Neural crest cell (in vitro differentiated cells): ENCODE data around the gene HAO1. TPM values are rescaled to one million over a fixed set of nuclear protein-coding genes. Genes with fewer than 3 reads are reported as not detected.

Experiments
- DNase-seq: peaks from one replicate; pipeline ENCODE4 v3.0.0; 2021; ENCODE audit warnings: low read depth, mixed read lengths, low spot score
- H3K27ac Mint-ChIP-seq: one replicate; pipeline ENCODE4 v1.8.0; 2021; ENCODE audit warnings: mild to moderate bottlenecking, mixed read lengths; ENCODE audit not compliant: unreplicated experiment
- H3K27me3 Mint-ChIP-seq: 2 replicates; pipeline ENCODE4 v1.8.0; 2021; ENCODE audit warnings: low read depth, mild to moderate bottlenecking, mixed read lengths
- H3K36me3 Mint-ChIP-seq: 2 replicates; pipeline ENCODE4 v1.8.0; 2021; ENCODE audit warnings: low read depth, mild to moderate bottlenecking, mixed read lengths
- H3K4me1 Mint-ChIP-seq: 2 replicates; pipeline ENCODE4 v1.8.0; 2021; ENCODE audit warnings: mixed read lengths
- H3K4me3 Mint-ChIP-seq: one replicate; pipeline ENCODE4 v1.8.0; 2021; ENCODE audit warnings: mild to moderate bottlenecking, mixed read lengths
- H3K9me3 Mint-ChIP-seq: 2 replicates; pipeline ENCODE4 v1.8.0; 2021; ENCODE audit warnings: mixed read lengths
- CTCF ChIP-seq: fragments of 200-600 bp; sonication (generic); conservative IDR thresholded peaks from 2 replicates; pipeline ENCODE4 v1.5.0; 2021; ENCODE audit warnings: antibody characterized with exemption, mild to moderate bottlenecking
- total RNA-seq: library from RNA; stranded (reverse); gene quantifications from 2 replicates; pipeline ENCODE4 v1.2.1, GENCODE V29; 2021

The HAO1 gene
- total RNA-seq, 1 donor from 2014 or later, result not detected

- no peak overlapping the region for H3K4me3 Mint-ChIP-seq
- peaks cover 15% of the 10 kb centered on the region for H3K4me1 Mint-ChIP-seq
- H3K9me3 Mint-ChIP-seq, result peaks cover 7% of the 10 kb centered on the region
- DNase-seq, result no peak
- H3K27me3 Mint-ChIP-seq, result no peaks in the 10 kb centered on the region
- TF ChIP-seq CTCF, result no peak
- H3K36me3 Mint-ChIP-seq, result no peaks in the 10 kb centered on the region
- H3K27ac Mint-ChIP-seq, result no peak overlapping the region
Measured at GRCh38 chr20:7882076-7882475, 58.2 kb downstream of the HAO1 start.

- Mint-ChIP-seq H3K4me3 (no peak overlapping the region), H3K27me3 (no peaks in the 10 kb centered on the region), H3K36me3 (no peaks in the 10 kb centered on the region), H3K4me1 (peaks cover 15% of the 10 kb centered on the region), H3K9me3 (peaks cover 7% of the 10 kb centered on the region), H3K27ac (no peak overlapping the region)
- no peak for TF ChIP-seq CTCF
- no peak for DNase-seq
Measured at GRCh38 chr20:7881551-7881950, 58.7 kb downstream of the HAO1 start.

- peaks cover 6% of the 10 kb centered on the region for H3K9me3 Mint-ChIP-seq
- TF ChIP-seq CTCF, result no peak
- no peaks in the 10 kb centered on the region for H3K36me3 Mint-ChIP-seq
- DNase-seq, result no peak
- H3K4me1 Mint-ChIP-seq, result peaks cover 15% of the 10 kb centered on the region
- no peaks in the 10 kb centered on the region for H3K27me3 Mint-ChIP-seq
- H3K4me3 Mint-ChIP-seq, result no peak overlapping the region
- H3K27ac Mint-ChIP-seq, result no peak overlapping the region
Measured at GRCh38 chr20:7879883-7880282, 60.4 kb downstream of the HAO1 start.

- no peak for DNase-seq
- no peaks in the 10 kb centered on the region for H3K27me3 Mint-ChIP-seq
- no peak overlapping the region for H3K4me3 Mint-ChIP-seq
- H3K27ac Mint-ChIP-seq, result no peak overlapping the region
- peaks cover 14% of the 10 kb centered on the region for H3K4me1 Mint-ChIP-seq
- TF ChIP-seq CTCF, result no peak
- no peaks in the 10 kb centered on the region for H3K9me3 Mint-ChIP-seq
- no peaks in the 10 kb centered on the region for H3K36me3 Mint-ChIP-seq
Measured at GRCh38 chr20:7868108-7868507, 72.2 kb downstream of the HAO1 start.

- Mint-ChIP-seq H3K27ac (no peak overlapping the region), H3K27me3 (no peaks in the 10 kb centered on the region), H3K4me3 (no peak overlapping the region), H3K9me3 (no peaks in the 10 kb centered on the region), H3K4me1 (peaks cover 14% of the 10 kb centered on the region), H3K36me3 (no peaks in the 10 kb centered on the region)
- DNase-seq, result peak; percentile 6
- TF ChIP-seq CTCF, result no peak
Measured at GRCh38 chr20:7866285-7866684, 74.0 kb downstream of the HAO1 start.

GRCh38 chr20:7859356-7859802 is 80.9 kb downstream of the HAO1 start:
- TF ChIP-seq CTCF, result peak; percentile 72
- peaks cover 2% of the 10 kb centered on the region for H3K27me3 Mint-ChIP-seq
- no peaks in the 10 kb centered on the region for H3K9me3 Mint-ChIP-seq
- no peaks in the 10 kb centered on the region for H3K36me3 Mint-ChIP-seq
- DNase-seq, result peak; percentile 4
- H3K4me3 Mint-ChIP-seq, result no peak overlapping the region
- H3K4me1 Mint-ChIP-seq, result peaks cover 4% of the 10 kb centered on the region
- H3K27ac Mint-ChIP-seq, result peak overlapping the region; percentile 17
